ENCODE data around the gene PPEF2.

- TF ChIP-seq CTCF (conservative IDR thresholded peaks at IDR 0.05) (no peak), EZH2 (IDR thresholded peaks at IDR 0.05; ENCODE audit: low read depth) (no peak)
These were observed 35.1 kb downstream of the PPEF2 start for GRCh38 chr4:75867130-75867529.

All from PC-9 (cell line).